Gastrocnemius medialis (tissue), 4 donors: ENCODE measurements around the gene EAF1.

Experiments used
- POLR2A ChIP-seq, 2 donors: fragments of 450-650 bp; IDR thresholded peaks; one replicate each; pipeline ENCODE4 v1.6.1; 2017; ENCODE audit warnings: antibody characterized with exemption in 2 of 2, mild to moderate bottlenecking in 2 of 2, moderate library complexity in 2 of 2
- TF ChIP-seq, protein P1 (sequence below), 5 experiments: fragments of 450-650 bp in 3 of 5; fragments of 200-600 bp in 2 of 5; sonication (generic) in 2 of 5; IDR thresholded peaks in 4 of 5; conservative IDR thresholded peaks in 1 of 5; 1 replicate in 4 of 5; 2 replicates in 1 of 5; pipeline ENCODE4 v1.5.1; 2016 to 2019; ENCODE audit warnings: antibody characterized with exemption in 5 of 5, mild to moderate bottlenecking in 3 of 5, moderate library complexity in 3 of 5

DNA sequence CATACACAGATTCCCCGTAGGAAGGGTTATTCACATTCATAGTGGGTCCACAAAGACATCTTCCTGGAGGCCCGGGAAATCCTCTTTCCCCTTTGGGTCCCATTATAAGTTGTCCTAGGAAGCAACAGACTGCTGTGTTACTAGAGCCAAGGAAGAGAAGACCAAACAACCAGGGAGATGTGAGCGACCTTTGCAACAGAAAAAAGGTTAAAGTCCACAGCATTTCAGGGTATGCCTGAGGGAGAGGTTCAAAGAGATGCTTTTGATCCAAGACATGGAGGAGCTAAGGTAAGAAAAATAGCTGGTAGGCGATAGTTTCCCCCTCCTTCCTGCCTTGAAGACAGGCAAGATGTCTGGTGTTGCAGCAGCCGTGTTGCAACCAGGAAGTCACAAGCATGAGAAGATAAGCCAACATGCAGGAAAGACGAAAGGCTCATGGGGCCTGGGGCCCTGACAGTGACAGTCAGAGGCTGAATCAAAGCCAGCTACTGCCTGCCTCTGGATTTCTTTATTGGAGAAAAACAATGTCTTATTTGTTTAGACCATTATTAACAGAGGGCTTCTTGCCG, 30.9 kb downstream of the EAF1 start:
- TF ChIP-seq, protein P1, sequence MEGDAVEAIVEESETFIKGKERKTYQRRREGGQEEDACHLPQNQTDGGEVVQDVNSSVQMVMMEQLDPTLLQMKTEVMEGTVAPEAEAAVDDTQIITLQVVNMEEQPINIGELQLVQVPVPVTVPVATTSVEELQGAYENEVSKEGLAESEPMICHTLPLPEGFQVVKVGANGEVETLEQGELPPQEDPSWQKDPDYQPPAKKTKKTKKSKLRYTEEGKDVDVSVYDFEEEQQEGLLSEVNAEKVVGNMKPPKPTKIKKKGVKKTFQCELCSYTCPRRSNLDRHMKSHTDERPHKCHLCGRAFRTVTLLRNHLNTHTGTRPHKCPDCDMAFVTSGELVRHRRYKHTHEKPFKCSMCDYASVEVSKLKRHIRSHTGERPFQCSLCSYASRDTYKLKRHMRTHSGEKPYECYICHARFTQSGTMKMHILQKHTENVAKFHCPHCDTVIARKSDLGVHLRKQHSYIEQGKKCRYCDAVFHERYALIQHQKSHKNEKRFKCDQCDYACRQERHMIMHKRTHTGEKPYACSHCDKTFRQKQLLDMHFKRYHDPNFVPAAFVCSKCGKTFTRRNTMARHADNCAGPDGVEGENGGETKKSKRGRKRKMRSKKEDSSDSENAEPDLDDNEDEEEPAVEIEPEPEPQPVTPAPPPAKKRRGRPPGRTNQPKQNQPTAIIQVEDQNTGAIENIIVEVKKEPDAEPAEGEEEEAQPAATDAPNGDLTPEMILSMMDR (IDR thresholded peaks at IDR 0.05 in 4 of 5, conservative IDR thresholded peaks at IDR 0.05 in 1 of 5), result no peak
- no peak for TF ChIP-seq POLR2A (IDR thresholded peaks at IDR 0.05)
